ENCODE results near the gene EDAR.

DNA sequence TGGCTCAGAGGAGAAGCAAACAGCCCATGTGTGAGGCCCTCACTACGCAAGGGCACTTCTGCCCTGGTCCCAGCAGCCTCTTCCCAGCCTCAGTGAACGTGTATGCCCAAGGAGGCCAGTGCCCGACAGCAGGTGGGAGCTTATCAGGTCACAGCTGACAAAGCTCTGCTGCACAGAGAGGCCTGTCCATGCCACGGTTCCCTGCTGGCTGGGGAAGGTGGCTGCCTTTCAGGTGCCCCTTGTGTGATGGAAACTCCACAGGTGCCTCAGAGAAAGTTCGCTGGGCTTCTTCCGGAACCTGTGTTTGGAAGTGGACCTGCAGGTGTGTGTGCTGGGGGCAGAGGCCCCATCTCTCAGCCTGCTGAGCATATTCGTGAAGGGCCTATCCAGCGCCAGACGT, 47.3 kb downstream of the EDAR start:
- TF ChIP-seq CTCF (IDR thresholded peaks at IDR 0.05) (no peak), EP300 (IDR thresholded peaks at IDR 0.05) (no peak), POLR2A (IDR thresholded peaks at IDR 0.05) (no peak)

All from upper lobe of left lung (tissue), 4 donors.